ENCODE data around the gene SNTB2. TPM values are rescaled to one million over a fixed set of nuclear protein-coding genes. Genes with fewer than 3 reads are reported as not detected.

The SNTB2 gene
- total RNA-seq, 1 experiment from 2014 or later, result 20.2 TPM

DNA sequence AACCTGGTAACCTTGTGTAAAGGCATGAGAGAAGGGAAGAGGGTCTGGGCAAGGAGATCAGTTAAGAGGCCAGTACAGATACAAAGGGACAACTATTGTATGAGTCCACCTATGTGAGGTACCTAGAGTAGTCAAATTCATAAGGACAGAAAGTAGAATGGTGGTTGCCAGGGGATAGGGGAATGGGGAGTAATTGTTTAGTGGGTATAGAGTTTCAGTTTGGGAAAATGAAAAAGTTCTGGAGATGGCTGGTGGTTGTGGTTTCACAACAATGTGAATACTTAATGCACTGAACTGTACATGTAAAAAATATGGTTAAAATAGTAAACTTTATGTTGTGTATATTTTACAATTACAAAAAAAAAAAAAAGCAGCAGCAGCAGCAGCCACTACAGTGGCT lies 49.4 kb downstream of the SNTB2 start:
- Histone ChIP-seq H4K8ac (replicated peaks; ENCODE audit: insufficient read length, low read depth, low read length) (no peak overlapping the region), H3K14ac (ENCODE audit: insufficient read depth, low read length) (no peak overlapping the region), H3K56ac (ENCODE audit: insufficient read length, low read depth, low read length) (no peak overlapping the region), H2AFZ (ENCODE audit: low read length) (no peak overlapping the region), H3K9ac (ENCODE audit: extremely low read depth, insufficient read length, low read length) (no peak overlapping the region), H2BK120ac (ENCODE audit: low read depth, low read length, poor library complexity, severe bottlenecking) (no peak overlapping the region), H2BK20ac (ENCODE audit: low read depth, low read length, poor library complexity, severe bottlenecking) (no peak overlapping the region), H3K4me2 (ENCODE audit: insufficient read depth, insufficient read length, low read length) (no peak overlapping the region), H3K23me2 (ENCODE audit: insufficient read length, low read depth, low read length, poor library complexity, severe bottlenecking) (no peaks in the 10 kb centered on the region), H4K91ac (ENCODE audit: insufficient read length, low read depth, low read length) (no peak overlapping the region), H3K18ac (ENCODE audit: insufficient read length, low read depth, low read length) (no peak overlapping the region), H4K20me1 (ENCODE audit: control insufficient read depth, insufficient read depth, insufficient read length) (no peaks in the 10 kb centered on the region), H3T11ph (ENCODE audit: low read length) (no peak overlapping the region), H3K4ac (ENCODE audit: low read depth, low read length) (no peak overlapping the region), H3K79me2 (ENCODE audit: insufficient read depth, low read length) (no peaks in the 10 kb centered on the region), H2AK5ac (ENCODE audit: insufficient read length, low read length) (no peak overlapping the region), H3K4me1 (ENCODE audit: insufficient read depth, low read length) (no peaks in the 10 kb centered on the region), H2BK5ac (ENCODE audit: insufficient read length, low read length) (no peak overlapping the region), H3K9me3 (ENCODE audit: control insufficient read depth, low read depth, low read length) (no peaks in the 10 kb centered on the region), H3K27ac (ENCODE audit: insufficient read length, low read depth, low read length) (no peak overlapping the region), H3K23ac (ENCODE audit: insufficient read length, low read depth, low read length) (no peak overlapping the region), H2BK12ac (ENCODE audit: insufficient read length, low read depth, low read length) (no peak overlapping the region), H3K27me3 (ENCODE audit: insufficient read depth, low read length) (no peaks in the 10 kb centered on the region), H3K79me1 (ENCODE audit: insufficient read depth, low read depth, low read length, poor library complexity, severe bottlenecking) (no peaks in the 10 kb centered on the region), H4K5ac (ENCODE audit: insufficient read length, low read depth, low read length) (no peak overlapping the region), H2BK15ac (ENCODE audit: low read depth, low read length) (no peak overlapping the region)
- H3K27ac Mint-ChIP-seq, result no peak overlapping the region
- H3K4me1 Mint-ChIP-seq, result no peaks in the 10 kb centered on the region
- TF ChIP-seq, protein P1, sequence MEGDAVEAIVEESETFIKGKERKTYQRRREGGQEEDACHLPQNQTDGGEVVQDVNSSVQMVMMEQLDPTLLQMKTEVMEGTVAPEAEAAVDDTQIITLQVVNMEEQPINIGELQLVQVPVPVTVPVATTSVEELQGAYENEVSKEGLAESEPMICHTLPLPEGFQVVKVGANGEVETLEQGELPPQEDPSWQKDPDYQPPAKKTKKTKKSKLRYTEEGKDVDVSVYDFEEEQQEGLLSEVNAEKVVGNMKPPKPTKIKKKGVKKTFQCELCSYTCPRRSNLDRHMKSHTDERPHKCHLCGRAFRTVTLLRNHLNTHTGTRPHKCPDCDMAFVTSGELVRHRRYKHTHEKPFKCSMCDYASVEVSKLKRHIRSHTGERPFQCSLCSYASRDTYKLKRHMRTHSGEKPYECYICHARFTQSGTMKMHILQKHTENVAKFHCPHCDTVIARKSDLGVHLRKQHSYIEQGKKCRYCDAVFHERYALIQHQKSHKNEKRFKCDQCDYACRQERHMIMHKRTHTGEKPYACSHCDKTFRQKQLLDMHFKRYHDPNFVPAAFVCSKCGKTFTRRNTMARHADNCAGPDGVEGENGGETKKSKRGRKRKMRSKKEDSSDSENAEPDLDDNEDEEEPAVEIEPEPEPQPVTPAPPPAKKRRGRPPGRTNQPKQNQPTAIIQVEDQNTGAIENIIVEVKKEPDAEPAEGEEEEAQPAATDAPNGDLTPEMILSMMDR (conservative IDR thresholded peaks at IDR 0.05), result no peak
- H3K9me3 Mint-ChIP-seq, result no peaks in the 10 kb centered on the region
- H3K27me3 Mint-ChIP-seq (ENCODE audit: low read depth), result no peaks in the 10 kb centered on the region
- H3K4me3 Mint-ChIP-seq, result no peak overlapping the region
- peaks cover 0 to 2% (median 0%) of the 10 kb centered on the region in 3 experiments; a peak in 3 of 7 replicates for H3K36me3 Mint-ChIP-seq (ENCODE audit: insufficient read depth in 1 of 3, low read depth in 3 of 3)
- no peak for DNase-seq
